Activated T-helper 1 cell treated with anti-CD3 and anti-CD28 coated beads, Interleukin-12 subunit alpha, Interleukin-12 subunit beta, Interleukin-2, Interleukin-4 antibody, amounts not matched to agents 30 ng/mL and 10 ng/mL and 1 ng/mL, durations not matched to agents 14 hours and 24 hours and 36 hours (primary cell): ENCODE data around the gene ICAM3. TPM values are rescaled to one million over a fixed set of nuclear protein-coding genes. Genes with fewer than 3 reads are reported as not detected.
A peak's percentile ranks its signal among the peaks of the same experiment; 100 is the strongest.

ENCODE experiments used
- DNase-seq: peaks from one replicate; pipeline ENCODE4 v3.0.0; 2021; ENCODE audit warnings: low spot score
- H3K27ac Mint-ChIP-seq: one replicate; pipeline ENCODE4 v1.8.0; 2021; ENCODE audit warnings: mild to moderate bottlenecking, mixed read lengths
- H3K27me3 Mint-ChIP-seq: one replicate; pipeline ENCODE4 v1.8.0; 2022; ENCODE audit warnings: mild to moderate bottlenecking, moderate library complexity, mixed read lengths; ENCODE audit not compliant: insufficient read depth
- H3K36me3 Mint-ChIP-seq: one replicate; pipeline ENCODE4 v1.8.0; 2021; ENCODE audit warnings: low read depth, mixed read lengths
- H3K4me1 Mint-ChIP-seq: one replicate; pipeline ENCODE4 v1.8.0; 2021; ENCODE audit warnings: low read depth, mixed read lengths
- H3K4me3 Mint-ChIP-seq: one replicate; pipeline ENCODE4 v1.8.0; 2021; ENCODE audit warnings: mild to moderate bottlenecking, moderate library complexity, mixed read lengths
- H3K9me3 Mint-ChIP-seq: one replicate; pipeline ENCODE4 v1.8.0; 2021; ENCODE audit warnings: mixed read lengths
- intact Hi-C: fragments of 100-400 bp; cut with micrococcal nuclease; formaldehyde crosslinking; loops from one replicate; pipeline ENCODE4 v1.15.1; 2024
- total RNA-seq: library from RNA; stranded (reverse); gene quantifications from 2 replicates; pipeline ENCODE4 v1.2.3, GENCODE V29; 2022

ICAM3 gene
- total RNA-seq, 1 donor from 2014 or later: 114 TPM

DNA sequence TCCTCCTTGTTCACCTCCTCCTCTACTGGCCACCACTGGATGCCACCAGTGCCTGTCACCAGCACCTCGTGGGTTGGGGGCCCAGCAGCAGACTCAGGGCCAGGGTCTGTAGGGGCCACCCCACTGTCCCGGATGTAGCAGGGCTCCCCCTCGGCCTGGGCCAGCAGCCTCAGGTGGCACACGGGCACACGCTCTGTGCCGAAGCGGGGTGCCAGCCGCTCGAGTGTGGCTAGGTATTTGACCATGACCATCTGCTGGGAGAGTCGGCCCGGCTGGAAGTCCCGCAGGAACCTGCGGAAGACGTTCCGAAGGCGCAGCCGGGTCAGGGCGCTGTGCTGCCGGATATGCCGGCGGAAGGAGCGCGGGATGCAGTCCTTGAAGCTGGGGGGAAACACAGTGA lies 26.1 kb upstream of the ICAM3 start:
- Mint-ChIP-seq H3K4me3 (no peak overlapping the region), H3K27me3 (no peaks in the 10 kb centered on the region), H3K4me1 (no peaks in the 10 kb centered on the region), H3K36me3 (peaks cover 24% of the 10 kb centered on the region), H3K27ac (no peak overlapping the region), H3K9me3 (no peaks in the 10 kb centered on the region)
- intact Hi-C loops: no loop called here
- no peak for DNase-seq

DNA sequence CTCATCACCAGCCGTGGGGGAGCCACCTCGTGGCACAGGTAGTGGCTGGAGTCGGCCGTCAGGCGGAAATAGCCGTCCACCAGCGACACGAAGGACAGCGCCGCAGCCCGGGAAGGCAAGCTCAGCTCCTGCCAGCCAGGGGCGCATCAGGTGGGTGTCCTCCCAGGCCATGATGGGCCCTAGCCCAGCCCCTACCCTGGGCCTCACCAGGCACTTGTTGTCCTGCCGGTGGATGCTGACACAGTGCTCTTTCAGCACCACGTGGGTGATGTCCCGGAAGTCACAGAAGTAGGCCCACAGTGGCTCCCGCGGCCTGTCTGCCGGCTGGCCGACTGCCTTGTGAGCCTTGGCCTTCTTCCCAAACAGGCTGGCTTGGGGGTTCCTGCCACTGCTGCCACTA lies 25.2 kb upstream of the ICAM3 start:
- Mint-ChIP-seq H3K4me1 (no peaks in the 10 kb centered on the region), H3K9me3 (no peaks in the 10 kb centered on the region), H3K27ac (no peak overlapping the region), H3K4me3 (no peak overlapping the region), H3K27me3 (no peaks in the 10 kb centered on the region), H3K36me3 (peaks cover 28% of the 10 kb centered on the region)
- DNase-seq: no peak
- intact Hi-C loops: no loop called here

DNA sequence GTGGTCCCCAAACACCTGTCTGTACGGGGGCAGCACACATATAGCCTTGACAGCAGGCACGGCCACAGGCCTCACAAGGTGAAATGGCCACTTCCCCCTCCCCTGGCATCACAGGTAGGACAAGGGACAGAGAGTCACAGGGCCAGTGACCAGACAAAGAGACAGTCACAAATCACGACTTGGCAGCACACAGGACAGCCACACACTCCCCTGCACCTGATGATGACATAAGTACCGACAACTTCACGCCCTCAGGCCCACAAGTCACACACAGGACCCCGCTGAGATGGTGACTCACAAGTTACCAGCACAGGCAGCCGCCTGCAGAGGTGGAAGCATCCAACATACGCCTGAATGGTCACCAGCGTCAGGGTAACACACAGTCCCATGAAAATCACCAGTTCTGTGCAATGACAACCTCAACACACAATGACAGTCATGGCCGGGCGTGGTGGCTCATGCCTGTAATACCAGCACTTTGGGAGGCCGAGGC lies 24.4 kb upstream of the ICAM3 start:
- Mint-ChIP-seq H3K4me3 (no peak overlapping the region), H3K9me3 (no peaks in the 10 kb centered on the region), H3K36me3 (peaks cover 23% of the 10 kb centered on the region), H3K27ac (no peak overlapping the region), H3K4me1 (no peaks in the 10 kb centered on the region), H3K27me3 (no peaks in the 10 kb centered on the region)
- intact Hi-C loops: no loop called here
- DNase-seq: no peak

DNA sequence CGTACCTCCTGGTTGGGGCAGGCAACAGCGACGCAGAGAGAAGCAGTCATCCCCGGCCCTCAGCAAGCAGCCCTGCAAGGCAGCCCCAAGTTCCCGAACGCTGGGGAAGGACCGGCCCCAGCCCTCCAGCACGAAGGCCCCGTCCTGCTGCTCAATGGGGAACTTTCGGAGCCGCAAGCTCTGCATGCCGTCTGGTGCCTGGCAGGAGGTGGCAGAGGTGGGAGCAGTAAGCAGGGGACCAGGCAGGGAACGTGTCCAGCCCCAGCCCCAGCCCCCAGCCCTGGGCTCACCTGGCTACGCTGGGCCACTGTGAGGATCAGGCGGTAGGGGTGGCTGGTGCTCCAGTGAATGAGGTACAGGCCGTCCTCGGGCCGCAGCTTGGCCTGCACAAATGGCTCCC lies 22.8 kb upstream of the ICAM3 start:
- peaks cover 23% of the 10 kb centered on the region for H3K36me3 Mint-ChIP-seq
- intact Hi-C loops: no loop called here
- no peak overlapping the region for H3K4me3 Mint-ChIP-seq
- H3K27me3 Mint-ChIP-seq: no peaks in the 10 kb centered on the region
- DNase-seq: no peak
- H3K27ac Mint-ChIP-seq: no peak overlapping the region
- H3K9me3 Mint-ChIP-seq: no peaks in the 10 kb centered on the region
- H3K4me1 Mint-ChIP-seq: no peaks in the 10 kb centered on the region

DNA sequence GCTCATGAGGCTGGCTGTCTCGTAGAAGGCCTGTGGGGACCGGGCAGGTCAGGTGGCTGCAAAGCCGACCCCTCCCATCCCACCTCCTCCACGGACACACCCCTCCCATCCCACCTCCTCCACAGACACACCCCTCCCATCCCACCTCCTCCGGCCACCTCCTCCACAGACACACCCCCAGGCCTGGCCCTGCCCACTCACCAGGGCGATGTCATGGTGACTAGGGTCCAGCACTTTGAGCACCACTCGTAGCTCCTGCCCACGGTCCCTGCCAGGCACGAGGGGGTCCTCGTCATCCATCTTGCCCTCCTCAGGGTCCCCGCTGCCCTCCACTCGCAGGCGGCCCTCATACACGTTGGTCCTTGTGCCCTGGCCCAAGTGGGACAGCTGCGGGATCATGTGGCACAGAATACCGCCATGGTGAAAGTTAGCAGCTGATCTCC lies 22.2 kb upstream of the ICAM3 start:
- DNase-seq: no peak
- H3K27ac Mint-ChIP-seq: no peak overlapping the region
- H3K4me1 Mint-ChIP-seq: no peaks in the 10 kb centered on the region
- no peak overlapping the region for H3K4me3 Mint-ChIP-seq
- H3K27me3 Mint-ChIP-seq: no peaks in the 10 kb centered on the region
- H3K9me3 Mint-ChIP-seq: no peaks in the 10 kb centered on the region
- peaks cover 22% of the 10 kb centered on the region for H3K36me3 Mint-ChIP-seq
- intact Hi-C loops: no loop called here

DNA sequence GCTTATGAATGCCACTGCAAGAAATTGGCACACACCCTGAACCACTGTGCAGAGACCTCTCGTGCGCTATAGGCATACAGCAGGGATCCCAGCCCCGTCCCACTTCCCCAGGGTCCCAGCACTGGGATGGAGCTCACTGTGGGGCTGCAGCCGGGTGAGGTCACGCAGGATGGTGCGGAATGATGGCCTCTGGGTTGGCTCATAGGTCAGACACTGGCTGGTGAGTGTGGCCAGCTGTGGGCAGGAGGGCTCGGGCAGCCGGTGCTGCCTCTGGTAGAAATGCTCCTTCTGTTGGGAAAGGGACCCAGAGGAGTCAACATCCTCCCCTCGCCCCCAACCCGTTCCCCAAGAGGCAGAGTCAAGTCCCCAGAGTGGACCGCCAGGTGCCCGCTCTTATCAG lies 17.0 kb upstream of the ICAM3 start:
- Mint-ChIP-seq H3K4me3 (no peak overlapping the region), H3K36me3 (peaks cover 31% of the 10 kb centered on the region), H3K27ac (no peak overlapping the region), H3K9me3 (no peaks in the 10 kb centered on the region), H3K4me1 (no peaks in the 10 kb centered on the region), H3K27me3 (no peaks in the 10 kb centered on the region)
- intact Hi-C loops: no loop called here
- no peak for DNase-seq

DNA sequence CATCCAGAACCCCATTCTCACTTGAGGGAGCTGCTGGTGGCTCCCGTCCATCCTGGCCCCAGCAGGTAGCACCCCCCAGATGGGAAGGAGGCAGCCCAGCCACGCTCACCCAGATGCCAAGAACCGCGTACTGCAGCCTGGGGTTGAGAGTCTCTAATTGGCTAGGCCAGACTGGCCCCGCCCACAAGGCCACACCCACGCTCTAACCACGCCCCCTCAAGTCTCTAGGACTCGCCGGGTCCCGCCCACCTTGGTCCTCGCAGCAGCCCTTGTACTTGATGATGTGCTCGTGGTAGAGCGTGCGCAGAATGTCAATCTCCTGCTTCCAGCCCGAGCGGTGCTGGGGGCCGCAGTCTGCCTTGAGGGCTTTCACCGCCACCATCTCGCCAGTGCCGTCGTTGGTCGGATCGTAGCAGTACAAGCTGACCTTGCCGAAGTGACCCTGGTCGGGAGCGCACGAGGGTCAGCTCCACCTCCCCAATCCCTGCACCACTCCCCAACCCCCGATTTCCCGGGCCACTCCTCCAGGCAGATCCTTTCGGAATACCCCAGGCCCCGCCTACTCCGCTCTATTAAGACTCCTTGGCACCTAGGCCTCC lies 14.5 kb upstream of the ICAM3 start:
- H3K27ac Mint-ChIP-seq: no peak overlapping the region
- intact Hi-C loops: no loop called here
- H3K36me3 Mint-ChIP-seq: peaks cover 24% of the 10 kb centered on the region
- no peaks in the 10 kb centered on the region for H3K4me1 Mint-ChIP-seq
- H3K9me3 Mint-ChIP-seq: no peaks in the 10 kb centered on the region
- no peak for DNase-seq
- no peaks in the 10 kb centered on the region for H3K27me3 Mint-ChIP-seq
- H3K4me3 Mint-ChIP-seq: no peak overlapping the region

DNA sequence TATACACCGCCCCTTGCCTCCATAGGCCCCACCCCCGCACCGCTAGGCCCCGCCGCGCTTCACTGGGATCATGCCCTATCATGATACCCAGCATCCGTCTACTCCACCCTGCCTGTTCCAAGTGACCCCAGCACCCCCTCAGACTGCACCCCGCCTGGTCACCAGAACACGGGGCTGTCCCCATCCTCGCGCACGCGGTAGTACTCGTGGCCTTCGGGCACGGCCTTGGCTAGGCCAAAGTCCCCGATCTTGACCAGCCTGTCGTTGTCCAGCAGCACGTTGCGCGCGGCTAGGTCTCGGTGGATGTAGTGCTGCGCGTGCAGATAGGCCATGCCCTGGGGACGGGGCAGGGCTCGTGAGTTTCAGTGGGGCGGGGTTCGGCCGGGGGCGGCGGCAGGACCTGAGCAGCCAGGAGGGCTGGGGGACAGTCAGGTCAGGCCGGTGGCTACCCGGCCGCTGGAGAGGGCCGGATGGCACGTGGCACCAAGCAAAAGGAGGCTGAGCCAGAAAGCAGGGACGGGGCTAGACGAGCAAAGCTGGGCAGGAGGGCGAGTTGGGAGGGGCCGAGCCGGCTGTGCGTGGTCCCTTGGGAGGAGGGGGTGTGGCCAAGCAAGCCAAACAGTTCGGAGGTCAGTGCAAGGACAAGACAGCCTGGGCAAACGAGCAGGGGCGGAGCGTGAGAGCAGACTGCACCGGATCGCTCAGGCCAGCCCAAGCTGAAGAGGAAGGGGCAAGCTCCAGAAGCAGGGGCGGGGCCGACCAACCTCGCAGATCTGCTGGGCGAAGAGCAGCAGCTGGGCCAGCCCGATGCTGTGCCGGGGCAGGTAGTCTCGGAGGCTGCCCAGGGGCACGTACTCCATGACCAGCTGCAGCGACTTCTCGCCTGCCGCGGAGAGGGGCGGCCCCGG lies 13.6 kb upstream of the ICAM3 start:
- H3K27ac Mint-ChIP-seq: no peak overlapping the region
- H3K36me3 Mint-ChIP-seq: peaks cover 24% of the 10 kb centered on the region
- no peaks in the 10 kb centered on the region for H3K27me3 Mint-ChIP-seq
- intact Hi-C loops: no loop called here
- no peaks in the 10 kb centered on the region for H3K4me1 Mint-ChIP-seq
- no peak overlapping the region for H3K4me3 Mint-ChIP-seq
- no peaks in the 10 kb centered on the region for H3K9me3 Mint-ChIP-seq
- no peak for DNase-seq

DNA sequence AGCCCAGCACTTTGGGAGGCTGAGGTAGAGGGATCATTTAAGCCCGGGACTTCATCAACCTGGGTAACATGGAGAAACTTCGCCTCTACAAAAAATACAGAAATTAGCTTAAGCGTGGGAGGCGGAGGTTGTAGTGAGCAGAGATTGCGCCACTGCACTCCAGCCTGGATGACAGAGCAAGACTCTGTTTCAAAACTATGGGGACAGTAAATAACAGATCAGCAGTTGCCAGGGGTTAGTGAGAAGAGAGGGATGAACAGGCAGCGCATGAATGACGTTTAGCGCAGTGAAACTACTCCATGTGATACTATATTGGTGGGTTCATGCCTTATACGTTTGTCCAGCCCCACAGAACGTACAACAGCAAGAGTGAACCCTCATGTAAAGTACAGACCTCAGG lies 7.1 kb upstream of the ICAM3 start:
- no peaks in the 10 kb centered on the region for H3K4me1 Mint-ChIP-seq
- intact Hi-C loops: no loop called here
- H3K36me3 Mint-ChIP-seq: peaks cover 5% of the 10 kb centered on the region

DNA sequence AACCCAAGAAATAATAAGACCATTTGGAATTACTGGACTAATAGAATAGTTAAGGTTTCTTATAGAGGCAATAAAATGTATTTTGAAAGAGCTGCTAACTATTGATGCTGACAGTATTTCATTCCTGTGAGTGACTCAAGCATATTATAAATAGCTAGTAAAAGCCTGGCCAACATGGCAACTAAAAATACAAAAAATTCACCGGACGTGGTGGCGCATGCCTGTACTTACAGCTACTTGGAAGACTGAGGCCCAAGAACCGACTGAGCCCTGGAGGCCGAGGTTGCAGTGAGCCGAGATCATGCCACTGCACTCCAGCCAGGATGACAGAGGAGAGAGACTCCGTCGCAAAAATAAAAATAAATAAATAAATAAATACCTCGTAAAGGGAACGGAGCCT lies 5.4 kb upstream of the ICAM3 start:
- Mint-ChIP-seq H3K4me3 (no peak overlapping the region), H3K4me1 (peaks cover 4% of the 10 kb centered on the region), H3K27ac (no peak overlapping the region), H3K9me3 (no peaks in the 10 kb centered on the region), H3K27me3 (no peaks in the 10 kb centered on the region), H3K36me3 (no peaks in the 10 kb centered on the region)
- intact Hi-C loops: no loop called here
- DNase-seq: no peak

More for the DNA sequence above, 7.1 kb upstream of the ICAM3 start:
- no peaks in the 10 kb centered on the region for H3K9me3 Mint-ChIP-seq
- no peak overlapping the region for H3K27ac Mint-ChIP-seq
- H3K4me3 Mint-ChIP-seq: no peak overlapping the region
- DNase-seq: no peak
- no peaks in the 10 kb centered on the region for H3K27me3 Mint-ChIP-seq

DNA sequence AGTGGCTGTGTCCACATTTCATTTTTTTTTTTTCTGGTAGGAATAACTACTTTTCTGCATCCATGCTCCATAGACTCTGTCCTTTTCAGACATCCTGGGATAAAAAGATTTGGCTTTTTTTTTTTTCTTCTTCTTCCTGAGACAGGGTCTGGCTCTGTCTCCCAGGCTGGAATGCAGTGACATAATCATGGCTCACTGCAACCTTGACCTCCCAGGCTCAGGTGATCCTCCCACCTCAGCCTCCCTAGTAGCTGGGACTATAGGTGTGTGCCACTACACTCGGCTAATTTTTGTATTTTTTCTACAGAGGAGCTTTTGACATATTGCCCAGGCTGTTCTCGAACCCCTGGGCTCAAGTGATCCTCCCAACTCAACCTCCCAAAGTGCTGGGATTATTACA lies 4.1 kb upstream of the ICAM3 start:
- Mint-ChIP-seq H3K27me3 (no peaks in the 10 kb centered on the region), H3K9me3 (no peaks in the 10 kb centered on the region)

DNA sequence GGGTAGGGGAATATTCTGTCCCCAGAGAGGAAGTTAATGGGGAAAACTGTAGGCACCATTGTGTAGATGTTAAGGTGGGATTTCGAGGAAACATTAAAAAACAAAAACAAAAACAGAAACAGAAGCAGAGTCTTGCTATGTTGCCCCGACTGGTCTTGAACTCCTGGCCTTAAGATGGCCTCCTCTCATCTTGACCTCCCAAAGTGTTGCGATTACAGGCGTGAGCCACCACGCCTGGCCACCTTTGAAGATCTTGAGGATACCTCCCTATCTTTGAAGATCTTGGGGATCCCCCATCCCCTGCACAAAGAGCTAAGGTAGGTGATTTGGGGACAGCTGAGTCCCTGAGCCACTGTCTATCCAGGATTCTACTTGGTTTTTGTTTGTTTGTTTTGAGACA lies 553 bp upstream of the ICAM3 start:
- intact Hi-C loops: loop anchor here (10.0 kb wide), 1 partner anchor 355 kb away; no protein-coding TSS in a partner anchor
- Mint-ChIP-seq H3K9me3 (no peaks in the 10 kb centered on the region), H3K27me3 (no peaks in the 10 kb centered on the region), H3K36me3 (no peaks in the 10 kb centered on the region), H3K4me1 (peaks cover 20% of the 10 kb centered on the region), H3K27ac (peak overlapping the region; percentile 92), H3K4me3 (peak overlapping the region; percentile 95)
- no peak for DNase-seq

More for the DNA sequence above, 4.1 kb upstream of the ICAM3 start:
- Mint-ChIP-seq H3K36me3 (no peaks in the 10 kb centered on the region), H3K4me1 (peaks cover 17% of the 10 kb centered on the region), H3K4me3 (no peak overlapping the region), H3K27ac (no peak overlapping the region)
- intact Hi-C loops: no loop called here
- DNase-seq: no peak

DNA sequence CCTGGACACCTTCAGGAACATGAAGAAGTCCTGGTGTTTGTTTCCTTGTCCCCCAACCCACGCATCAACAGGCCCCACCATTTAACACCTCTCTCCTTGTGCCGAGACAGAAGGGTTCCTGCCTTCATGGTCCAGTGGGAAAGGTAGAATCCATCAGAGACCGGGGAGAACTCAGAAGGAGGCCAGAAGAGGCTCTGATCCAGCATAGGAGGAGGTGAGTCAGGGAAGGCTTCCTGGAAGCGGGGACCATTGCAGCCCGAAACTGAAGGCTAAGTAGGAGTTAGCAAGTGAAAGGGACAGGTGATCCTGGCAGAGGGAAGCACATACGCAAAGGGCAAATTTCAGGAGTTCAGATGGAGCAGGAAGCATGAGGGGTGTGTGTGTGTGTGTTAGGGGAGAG lies 484 bp downstream of the ICAM3 start:
- no peaks in the 10 kb centered on the region for H3K9me3 Mint-ChIP-seq
- intact Hi-C loops: loop anchor here (10.0 kb wide), 1 partner anchor 356 kb away; no protein-coding TSS in a partner anchor

More for the DNA sequence above, 484 bp downstream of the ICAM3 start:
- DNase-seq: no peak
- peaks cover 20% of the 10 kb centered on the region for H3K4me1 Mint-ChIP-seq
- peak overlapping the region; percentile 92 for H3K27ac Mint-ChIP-seq
- H3K36me3 Mint-ChIP-seq: no peaks in the 10 kb centered on the region
- no peaks in the 10 kb centered on the region for H3K27me3 Mint-ChIP-seq
- H3K4me3 Mint-ChIP-seq: peak overlapping the region; percentile 95
